GM12878 (cell line): ENCODE results near the gene ABCA7.

ENCODE experiments used
- EP300 ChIP-seq, 2 experiments: fragments of 150-350 bp in 1 of 2; IDR thresholded peaks; 2 replicates each; pipeline ENCODE4 v1.6.1; 2011 to 2012; ENCODE audit warnings: low read depth in 2 of 2, low read length in 2 of 2, borderline replicate concordance in 1 of 2, improper control_type of control experiment in 1 of 2, inconsistent platforms in 1 of 2; ENCODE audit not compliant: control insufficient read depth in 1 of 2
- NFYB ChIP-seq: IDR thresholded peaks from 2 replicates; pipeline ENCODE4 v1.6.1; 2011; ENCODE audit warnings: low read depth, mild to moderate bottlenecking, low read length, improper control_type of control experiment, moderate library complexity; ENCODE audit not compliant: insufficient read depth
- POLR2A ChIP-seq: IDR thresholded peaks from 2 replicates; pipeline ENCODE4 v1.6.1; 2011; ENCODE audit warnings: low read depth, mild to moderate bottlenecking, low read length
- POLR2AphosphoS5 ChIP-seq: IDR thresholded peaks from 2 replicates; pipeline ENCODE4 v1.6.1; 2011; ENCODE audit warnings: mild to moderate bottlenecking, low read length, inconsistent platforms
- RAD21 ChIP-seq: IDR thresholded peaks from 2 replicates; pipeline ENCODE4 v1.6.1; 2011; ENCODE audit warnings: mild to moderate bottlenecking, low read depth, low read length, moderate library complexity; ENCODE audit not compliant: insufficient read depth
- TF ChIP-seq, protein P1 (sequence below), 3 experiments: IDR thresholded peaks in 2 of 3; conservative IDR thresholded peaks in 1 of 3; 2 replicates each; pipeline ENCODE4 v1.5.1; 2011; ENCODE audit warnings: low read depth in 3 of 3, low read length in 3 of 3, mild to moderate bottlenecking in 3 of 3, control low read depth in 2 of 3, moderate library complexity in 2 of 3, inconsistent platforms in 1 of 3, mixed read lengths in 1 of 3; ENCODE audit not compliant: control insufficient read depth in 2 of 3, insufficient read depth in 1 of 3; ENCODE audit errors: extremely low read depth in 1 of 3
- TF ChIP-seq, protein P2 (sequence below): IDR thresholded peaks from 2 replicates; pipeline ENCODE4 v1.6.1; 2011; ENCODE audit warnings: borderline replicate concordance, low read depth, mild to moderate bottlenecking, moderate library complexity, low read length; ENCODE audit not compliant: insufficient read depth, poor library complexity, severe bottlenecking

GRCh38 chr19:1058112-1058511 lies 18.2 kb downstream of the ABCA7 start:
- no peak for TF ChIP-seq POLR2AphosphoS5
- TF ChIP-seq, protein P1, sequence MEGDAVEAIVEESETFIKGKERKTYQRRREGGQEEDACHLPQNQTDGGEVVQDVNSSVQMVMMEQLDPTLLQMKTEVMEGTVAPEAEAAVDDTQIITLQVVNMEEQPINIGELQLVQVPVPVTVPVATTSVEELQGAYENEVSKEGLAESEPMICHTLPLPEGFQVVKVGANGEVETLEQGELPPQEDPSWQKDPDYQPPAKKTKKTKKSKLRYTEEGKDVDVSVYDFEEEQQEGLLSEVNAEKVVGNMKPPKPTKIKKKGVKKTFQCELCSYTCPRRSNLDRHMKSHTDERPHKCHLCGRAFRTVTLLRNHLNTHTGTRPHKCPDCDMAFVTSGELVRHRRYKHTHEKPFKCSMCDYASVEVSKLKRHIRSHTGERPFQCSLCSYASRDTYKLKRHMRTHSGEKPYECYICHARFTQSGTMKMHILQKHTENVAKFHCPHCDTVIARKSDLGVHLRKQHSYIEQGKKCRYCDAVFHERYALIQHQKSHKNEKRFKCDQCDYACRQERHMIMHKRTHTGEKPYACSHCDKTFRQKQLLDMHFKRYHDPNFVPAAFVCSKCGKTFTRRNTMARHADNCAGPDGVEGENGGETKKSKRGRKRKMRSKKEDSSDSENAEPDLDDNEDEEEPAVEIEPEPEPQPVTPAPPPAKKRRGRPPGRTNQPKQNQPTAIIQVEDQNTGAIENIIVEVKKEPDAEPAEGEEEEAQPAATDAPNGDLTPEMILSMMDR (IDR thresholded peaks at IDR 0.05 in 2 of 3, conservative IDR thresholded peaks at IDR 0.05 in 1 of 3; ENCODE audit: control insufficient read depth in 2 of 3, extremely low read depth in 1 of 3, insufficient read depth in 1 of 3, low read depth in 3 of 3, low read length in 3 of 3): no peak
- no peak for TF ChIP-seq RAD21
- TF ChIP-seq, protein P2, sequence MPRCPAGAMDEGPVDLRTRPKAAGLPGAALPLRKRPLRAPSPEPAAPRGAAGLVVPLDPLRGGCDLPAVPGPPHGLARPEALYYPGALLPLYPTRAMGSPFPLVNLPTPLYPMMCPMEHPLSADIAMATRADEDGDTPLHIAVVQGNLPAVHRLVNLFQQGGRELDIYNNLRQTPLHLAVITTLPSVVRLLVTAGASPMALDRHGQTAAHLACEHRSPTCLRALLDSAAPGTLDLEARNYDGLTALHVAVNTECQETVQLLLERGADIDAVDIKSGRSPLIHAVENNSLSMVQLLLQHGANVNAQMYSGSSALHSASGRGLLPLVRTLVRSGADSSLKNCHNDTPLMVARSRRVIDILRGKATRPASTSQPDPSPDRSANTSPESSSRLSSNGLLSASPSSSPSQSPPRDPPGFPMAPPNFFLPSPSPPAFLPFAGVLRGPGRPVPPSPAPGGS: no peak
- no peak for TF ChIP-seq EP300 (IDR thresholded peaks at IDR 0.05; ENCODE audit: borderline replicate concordance in 1 of 2, control insufficient read depth in 1 of 2, low read depth in 2 of 2, low read length in 2 of 2)
- no peak for TF ChIP-seq NFYB
- TF ChIP-seq POLR2A: no peak
